HG03520 (cell line): ENCODE results near the gene SHMT2.

Experiments
- ATAC-seq: cut with Tn5 transposase; IDR thresholded peaks from one replicate; pipeline ENCODE4 v1.9.1; 2021; ENCODE audit warnings: mild to moderate bottlenecking, moderate library complexity; ENCODE audit not compliant: unreplicated experiment

Gene SHMT2

GRCh38 chr12:57225680-57226210 lies 3.8 kb upstream of the SHMT2 start:
- no peak for ATAC-seq

DNA sequence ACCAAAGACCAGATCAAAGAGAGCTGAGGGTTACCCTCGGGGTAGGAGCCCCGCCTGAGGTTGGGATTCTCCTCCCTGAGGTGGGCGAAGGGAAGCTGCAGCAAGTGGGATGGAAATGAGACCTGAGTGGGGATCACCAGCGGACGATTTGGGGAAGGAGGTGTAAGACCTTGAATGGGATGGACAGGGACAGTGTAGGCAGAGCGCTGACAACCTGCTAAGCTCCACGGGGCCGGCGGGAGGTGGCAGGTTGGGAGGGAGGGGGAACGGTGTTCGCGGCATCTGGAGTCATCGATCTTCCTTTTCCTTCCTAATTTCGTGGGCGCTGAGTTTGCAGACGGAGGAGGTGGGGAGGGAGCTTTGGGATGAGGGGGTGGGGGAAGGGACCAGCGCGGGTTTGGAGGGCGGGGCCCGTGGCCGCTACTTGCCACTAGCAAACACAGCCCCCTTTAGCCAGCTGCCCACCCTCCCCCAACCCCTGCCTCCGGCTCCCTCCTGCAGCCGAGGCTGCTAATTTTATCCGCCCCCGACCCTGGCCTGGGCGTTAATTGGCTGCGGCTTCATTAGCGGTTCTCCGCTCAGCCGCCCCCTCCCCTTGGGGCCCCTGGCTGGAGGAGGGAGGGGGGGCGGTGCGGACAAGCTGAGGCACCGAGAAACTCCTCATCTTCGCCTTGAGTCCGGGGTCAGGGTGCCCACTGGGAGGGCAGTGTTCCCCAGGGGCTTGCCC lies 2.8 kb upstream of the SHMT2 start:
- ATAC-seq = no peak

- ATAC-seq = no peak
These were observed 2.0 kb upstream of the SHMT2 start for GRCh38 chr12:57227315-57228115.

DNA sequence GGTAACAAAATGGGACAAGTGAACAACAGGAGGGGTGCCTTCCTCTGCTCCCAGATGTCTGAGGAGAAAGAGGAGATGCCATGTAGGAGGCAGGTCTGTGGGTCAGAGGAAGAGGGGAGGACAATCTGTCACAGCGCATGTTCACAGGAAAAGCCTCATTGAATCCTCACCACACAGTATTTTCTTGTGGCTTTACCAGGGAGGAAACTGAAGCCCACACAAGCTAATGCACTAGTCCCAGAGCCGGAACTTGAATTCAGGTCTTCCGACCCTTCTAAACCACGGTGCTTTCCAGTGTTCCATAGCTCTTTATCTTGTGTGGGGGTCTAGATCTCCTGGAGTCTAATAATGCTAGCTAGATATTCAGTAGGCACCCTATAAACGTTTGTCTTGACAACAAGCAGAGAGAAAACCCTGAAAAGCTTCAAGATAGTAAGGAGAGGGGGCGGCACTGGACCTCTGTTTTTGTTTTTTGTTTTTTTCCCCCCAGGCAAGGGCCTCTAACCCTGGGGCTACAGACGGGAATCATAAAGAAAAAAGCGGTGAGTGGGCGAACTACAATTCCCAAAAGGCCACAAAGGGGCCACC lies 371 bp upstream of the SHMT2 start:
- ATAC-seq = no peak

DNA sequence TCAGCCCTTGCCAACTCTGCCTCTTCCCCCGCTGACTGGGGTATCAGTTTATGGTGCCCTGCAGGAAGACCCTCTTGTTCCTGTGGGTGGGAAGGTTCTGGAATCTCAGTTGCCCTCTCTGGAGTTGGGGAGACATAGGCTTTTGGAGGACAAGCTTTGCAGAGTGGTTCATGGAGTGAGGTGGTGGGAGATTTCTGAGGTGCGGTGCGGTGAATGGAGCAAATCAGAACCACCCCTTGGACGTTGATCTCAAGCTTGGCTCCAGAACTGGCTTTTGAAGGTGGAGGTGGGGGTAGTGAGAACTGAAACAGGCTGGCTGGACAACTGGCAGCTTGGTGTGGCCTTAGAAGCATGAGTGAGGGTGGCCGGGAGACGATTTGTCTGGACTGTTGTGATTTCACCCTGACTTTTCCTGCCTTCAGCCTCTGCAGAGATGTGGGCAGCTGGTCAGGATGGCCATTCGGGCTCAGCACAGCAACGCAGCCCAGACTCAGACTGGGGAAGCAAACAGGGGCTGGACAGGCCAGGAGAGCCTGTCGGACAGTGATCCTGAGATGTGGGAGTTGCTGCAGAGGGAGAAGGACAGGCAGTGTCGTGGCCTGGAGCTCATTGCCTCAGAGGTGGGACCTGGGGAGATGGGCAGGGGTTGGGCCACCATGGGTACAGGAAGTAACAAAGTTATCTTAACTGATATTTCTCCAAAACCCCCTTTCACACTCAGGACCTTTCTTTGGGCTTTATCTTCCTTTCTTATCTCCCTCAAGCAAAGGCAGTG lies 1.1 kb downstream of the SHMT2 start:
- ATAC-seq = no peak

GRCh38 chr12:57231276-57232021 lies 1.9 kb downstream of the SHMT2 start:
- ATAC-seq = no peak

DNA sequence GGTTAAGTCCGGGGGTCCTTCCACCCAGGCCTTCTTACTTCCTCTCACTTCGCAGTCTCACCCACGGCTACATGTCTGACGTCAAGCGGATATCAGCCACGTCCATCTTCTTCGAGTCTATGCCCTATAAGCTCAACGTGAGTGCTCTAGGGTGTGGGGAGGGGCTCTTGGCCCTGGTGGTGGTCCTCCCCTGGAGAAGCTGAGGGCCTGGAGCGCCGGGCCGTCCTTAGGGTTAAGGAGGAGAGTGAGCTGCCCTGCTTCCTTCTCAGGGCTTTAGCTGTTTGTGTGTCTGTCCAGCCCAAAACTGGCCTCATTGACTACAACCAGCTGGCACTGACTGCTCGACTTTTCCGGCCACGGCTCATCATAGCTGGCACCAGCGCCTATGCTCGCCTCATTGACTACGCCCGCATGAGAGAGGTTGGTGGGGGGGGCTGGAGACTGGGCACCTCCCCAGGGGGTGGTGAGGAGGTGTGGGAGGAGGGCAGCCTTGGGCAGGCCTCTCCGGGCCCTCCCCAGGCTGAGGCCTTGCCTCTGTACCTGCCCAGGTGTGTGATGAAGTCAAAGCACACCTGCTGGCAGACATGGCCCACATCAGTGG lies 2.7 kb downstream of the SHMT2 start:
- ATAC-seq = no peak

DNA sequence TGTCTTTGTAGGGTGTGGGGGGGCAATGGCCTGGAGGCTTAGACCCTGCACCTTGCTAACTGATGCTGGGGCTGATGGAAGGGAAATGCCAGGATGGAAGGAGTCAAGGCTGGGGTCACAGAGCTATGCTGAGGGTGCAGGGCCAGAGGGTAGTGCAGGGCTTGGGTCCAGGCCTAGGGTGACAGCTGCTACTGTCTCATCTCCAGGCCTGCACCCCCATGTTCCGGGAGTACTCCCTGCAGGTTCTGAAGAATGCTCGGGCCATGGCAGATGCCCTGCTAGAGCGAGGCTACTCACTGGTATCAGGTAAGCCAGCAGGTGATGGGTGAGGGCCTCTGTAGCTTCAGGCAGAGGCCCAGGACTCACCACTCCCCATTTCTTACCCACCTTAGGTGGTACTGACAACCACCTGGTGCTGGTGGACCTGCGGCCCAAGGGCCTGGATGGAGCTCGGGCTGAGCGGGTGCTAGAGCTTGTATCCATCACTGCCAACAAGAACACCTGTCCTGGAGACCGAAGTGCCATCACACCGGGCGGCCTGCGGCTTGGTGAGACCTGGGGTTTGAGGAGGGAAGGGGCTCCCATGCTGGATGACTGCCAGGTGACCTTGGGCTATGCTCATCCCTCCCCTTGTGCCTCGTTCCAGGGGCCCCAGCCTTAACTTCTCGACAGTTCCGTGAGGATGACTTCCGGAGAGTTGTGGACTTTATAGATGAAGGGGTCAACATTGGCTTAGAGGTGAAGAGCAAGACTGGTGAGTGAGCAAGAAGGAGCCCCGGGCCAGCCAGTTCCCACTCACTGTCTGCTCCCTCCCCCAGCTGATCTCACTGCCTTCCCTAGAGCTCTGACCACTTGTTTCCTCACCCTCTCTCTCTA lies 4.1 kb downstream of the SHMT2 start:
- no peak for ATAC-seq

DNA sequence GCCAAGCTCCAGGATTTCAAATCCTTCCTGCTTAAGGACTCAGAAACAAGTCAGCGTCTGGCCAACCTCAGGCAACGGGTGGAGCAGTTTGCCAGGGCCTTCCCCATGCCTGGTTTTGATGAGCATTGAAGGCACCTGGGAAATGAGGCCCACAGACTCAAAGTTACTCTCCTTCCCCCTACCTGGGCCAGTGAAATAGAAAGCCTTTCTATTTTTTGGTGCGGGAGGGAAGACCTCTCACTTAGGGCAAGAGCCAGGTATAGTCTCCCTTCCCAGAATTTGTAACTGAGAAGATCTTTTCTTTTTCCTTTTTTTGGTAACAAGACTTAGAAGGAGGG lies 4.7 kb downstream of the SHMT2 start:
- ATAC-seq = no peak

DNA sequence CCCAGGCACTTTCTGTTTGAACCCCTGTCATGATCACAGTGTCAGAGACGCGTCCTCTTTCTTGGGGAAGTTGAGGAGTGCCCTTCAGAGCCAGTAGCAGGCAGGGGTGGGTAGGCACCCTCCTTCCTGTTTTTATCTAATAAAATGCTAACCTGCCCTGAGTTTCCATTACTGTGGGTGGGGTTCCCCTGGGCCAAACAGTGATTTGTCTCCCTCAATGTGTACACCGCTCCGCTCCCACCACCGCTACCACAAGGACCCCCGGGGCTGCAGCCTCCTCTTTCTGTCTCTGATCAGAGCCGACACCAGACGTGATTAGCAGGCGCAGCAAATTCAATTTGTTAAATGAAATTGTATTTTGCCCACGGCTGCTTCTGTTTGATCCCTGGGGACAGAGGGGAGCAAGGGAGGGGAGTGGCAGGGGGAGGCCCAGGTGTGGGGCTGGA lies 5.1 kb downstream of the SHMT2 start:
- ATAC-seq = no peak

GRCh38 chr12:57235017-57235727 lies 5.7 kb downstream of the SHMT2 start:
- ATAC-seq = no peak

GRCh38 chr12:57235728-57236131 lies 6.2 kb downstream of the SHMT2 start:
- no peak for ATAC-seq

- ATAC-seq = no peak
These were observed 6.9 kb downstream of the SHMT2 start for GRCh38 chr12:57236201-57236924.

DNA sequence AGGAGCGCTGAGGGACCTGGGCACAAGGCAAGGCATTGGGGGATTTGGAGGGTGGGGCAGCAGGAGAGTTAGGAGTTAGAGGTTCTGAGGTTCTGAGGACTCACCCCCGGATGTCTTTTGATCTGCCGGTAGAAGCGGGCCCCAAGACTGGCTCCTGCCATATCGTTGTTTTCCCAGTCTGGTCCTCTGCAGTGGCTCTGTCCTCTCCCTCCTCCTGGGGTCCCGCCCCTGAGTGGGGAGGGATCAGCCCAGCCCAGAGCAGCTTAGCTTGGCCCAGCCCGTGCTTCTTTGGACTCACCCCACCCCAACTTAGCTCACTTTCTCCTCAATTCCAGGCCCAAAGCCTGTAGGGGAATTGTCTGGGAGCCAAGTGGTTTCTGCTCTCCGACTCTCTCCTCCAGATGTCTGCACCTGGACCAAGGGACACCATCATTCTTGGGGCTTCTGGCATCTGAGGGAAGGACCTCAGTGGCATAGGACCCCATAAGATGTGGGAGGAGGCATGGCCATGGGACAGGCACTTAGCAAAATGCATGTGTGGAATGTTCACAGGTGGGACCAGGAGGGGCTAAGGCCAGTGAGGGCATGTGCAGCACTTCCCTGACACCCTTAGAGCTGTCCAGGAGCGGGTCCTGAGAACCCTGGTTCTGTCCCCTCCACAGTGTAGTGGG lies 7.5 kb downstream of the SHMT2 start:
- no peak for ATAC-seq

DNA sequence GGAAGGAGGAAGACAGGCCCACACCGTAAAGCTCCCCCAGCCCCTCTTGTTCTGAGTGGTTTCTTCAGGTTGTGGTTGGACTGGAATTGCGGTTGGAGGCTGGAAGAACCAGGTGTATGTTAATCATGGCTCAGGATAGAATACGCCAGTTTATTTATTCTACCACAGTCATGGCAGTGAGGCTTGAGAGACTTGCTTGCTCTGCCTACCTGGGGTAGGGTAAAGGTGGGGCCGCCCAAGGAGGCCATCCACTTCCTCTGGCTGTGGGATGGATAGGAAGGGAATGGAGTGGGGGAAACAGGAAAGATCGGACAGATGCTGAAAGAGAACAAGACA lies 8.1 kb downstream of the SHMT2 start:
- no peak for ATAC-seq

GRCh38 chr12:57237932-57238853 lies 8.7 kb downstream of the SHMT2 start:
- no peak for ATAC-seq
